A673 (cell line): Measurements from ENCODE around the gene ZNF579. TPM values are rescaled to one million over a fixed set of nuclear protein-coding genes. Genes with fewer than 3 reads are reported as not detected.

Experiments
- BruUV-seq: library from RNA; stranded (reverse); fragments of 400-500 nt; replicated peaks from 2 replicates; lab custom pipeline; 2021; lab: Mats Ljungman, UMichigan
- CTCF ChIA-PET: fragments of 300-600 bp; sonication (Branson Sonifier 250); formaldehyde crosslinking; loops from one replicate; lab custom pipeline; 2022; ENCODE audit warnings: antibody characterized with exemption; lab: Charles Lee
- POLR2A ChIA-PET: fragments of 300-600 bp; sonication (Branson Sonifier 250); formaldehyde crosslinking; loops from one replicate; lab custom pipeline; 2022; ENCODE audit warnings: antibody characterized with exemption; ENCODE audit not compliant: low non-redundant PET; lab: Charles Lee
- DNase-seq: peaks from one replicate; pipeline ENCODE4 v3.0.0-alpha.2; 2015; ENCODE audit warnings: low spot score
- H3K27ac ChIP-seq: fragments of 200-600 bp; sonication (generic); 2 replicates; pipeline ENCODE4 v1.5.1; 2016; ENCODE audit warnings: mixed run types, low read depth, mild to moderate bottlenecking, mixed read lengths, antibody characterized with exemption, low read length; ENCODE audit not compliant: poor library complexity, severe bottlenecking
- H3K27me3 ChIP-seq: fragments of 200-600 bp; sonication (generic); replicated peaks from 2 replicates; pipeline ENCODE4 v1.6.1; 2017; ENCODE audit warnings: mixed run types, low read depth, mild to moderate bottlenecking, mixed read lengths, antibody characterized with exemption, low read length; ENCODE audit not compliant: insufficient read depth, poor library complexity
- H3K36me3 ChIP-seq: fragments of 200-600 bp; sonication (generic); 2 replicates; pipeline ENCODE4 v1.6.1; 2016; ENCODE audit warnings: mixed run types, mild to moderate bottlenecking, mixed read lengths, antibody characterized with exemption, low read length; ENCODE audit not compliant: insufficient read depth, poor library complexity, severe bottlenecking
- H3K4me1 ChIP-seq: fragments of 200-600 bp; sonication (generic); 2 replicates; pipeline ENCODE4 v1.6.1; 2017; ENCODE audit warnings: mixed run types, mild to moderate bottlenecking, mixed read lengths, antibody characterized with exemption, low read length; ENCODE audit not compliant: insufficient read depth, poor library complexity, severe bottlenecking
- H3K4me3 ChIP-seq: fragments of 200-600 bp; sonication (generic); 2 replicates; pipeline ENCODE4 v1.5.1; 2016; ENCODE audit warnings: low read depth, mixed run types, mild to moderate bottlenecking, mixed read lengths, low read length; ENCODE audit not compliant: poor library complexity, severe bottlenecking
- H3K9me3 ChIP-seq: fragments of 200-600 bp; sonication (generic); 2 replicates; pipeline ENCODE4 v1.6.1; 2016; ENCODE audit warnings: mixed run types, low read depth, mild to moderate bottlenecking, mixed read lengths, antibody characterized with exemption, low read length; ENCODE audit not compliant: poor library complexity, severe bottlenecking
- EZH2 ChIP-seq: fragments of 200-600 bp; sonication (generic); IDR thresholded peaks from 2 replicates; pipeline ENCODE4 v1.6.1; 2017; ENCODE audit warnings: borderline replicate concordance, low read depth, mild to moderate bottlenecking, mixed read lengths, antibody characterized with exemption, low read length; ENCODE audit not compliant: poor library complexity, severe bottlenecking
- intact Hi-C: fragments of 100-400 bp; cut with micrococcal nuclease; formaldehyde crosslinking; loops from one replicate; pipeline ENCODE4 v1.10.0; 2022; ENCODE audit not compliant: unreplicated experiment
- total RNA-seq: library from RNA; stranded (reverse); gene quantifications from 2 replicates; pipeline ENCODE4 v1.2.3, GENCODE V29; 2021
- TF ChIP-seq, protein P1 (sequence below): fragments of 300-800, 200-600 bp; sonication (generic); conservative IDR thresholded peaks from 2 replicates; pipeline ENCODE4 v1.5.1; 2017; ENCODE audit warnings: low read depth, mild to moderate bottlenecking, antibody characterized with exemption, low read length, moderate library complexity, mixed read lengths

ZNF579 gene
- total RNA-seq, 1 experiment from 2014 or later, result 27.5 TPM

DNA sequence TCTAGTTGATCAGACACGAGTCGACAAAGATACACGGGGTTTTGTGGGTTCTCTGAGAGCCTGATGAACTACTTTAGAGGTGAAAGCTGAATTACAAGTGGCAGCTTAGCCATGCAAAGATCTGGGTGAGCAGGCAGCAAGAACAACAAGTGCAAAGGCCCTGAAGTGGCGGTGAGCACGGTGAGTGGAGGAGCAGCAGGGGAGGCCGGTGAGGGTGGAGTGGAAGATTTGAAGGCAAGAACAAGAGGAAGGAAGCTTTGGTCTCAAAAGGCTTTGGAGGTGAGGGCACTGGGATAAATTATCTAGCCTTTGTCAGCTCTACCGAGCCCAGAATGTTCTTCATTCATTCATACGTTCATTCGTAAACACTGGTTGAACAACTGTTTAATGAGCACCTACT lies 26.2 kb upstream of the ZNF579 start:
- Histone ChIP-seq H3K4me1 (peaks cover 14% of the 10 kb centered on the region), H3K27me3 (no peaks in the 10 kb centered on the region), H3K4me3 (peak overlapping the region; percentile 96), H3K27ac (peak overlapping the region; percentile 93), H3K36me3 (peaks cover 8% of the 10 kb centered on the region), H3K9me3 (no peaks in the 10 kb centered on the region)
- intact Hi-C loops, result loop anchor here (1.0 to 5.0 kb wide), 2 partner anchors 90 to 145 kb away; partner anchors contain the start of genes C19orf85 and ISOC2
- no peak for DNase-seq
- POLR2A ChIA-PET, result interaction anchor here (0.6 kb wide), 1 partner anchor 34 kb away, joined by 3 read pairs; no protein-coding TSS in a partner anchor
- BruUV-seq, result TSS peak; percentile 34
- CTCF ChIA-PET, result interaction anchor here (0.7 to 2.5 kb wide), 5 partner anchors 17 to 92 kb away, joined by 3 to 6 read pairs (median 5); partner anchors contain the start of genes ZNF579 and ZNF784
- TF ChIP-seq, protein P1, sequence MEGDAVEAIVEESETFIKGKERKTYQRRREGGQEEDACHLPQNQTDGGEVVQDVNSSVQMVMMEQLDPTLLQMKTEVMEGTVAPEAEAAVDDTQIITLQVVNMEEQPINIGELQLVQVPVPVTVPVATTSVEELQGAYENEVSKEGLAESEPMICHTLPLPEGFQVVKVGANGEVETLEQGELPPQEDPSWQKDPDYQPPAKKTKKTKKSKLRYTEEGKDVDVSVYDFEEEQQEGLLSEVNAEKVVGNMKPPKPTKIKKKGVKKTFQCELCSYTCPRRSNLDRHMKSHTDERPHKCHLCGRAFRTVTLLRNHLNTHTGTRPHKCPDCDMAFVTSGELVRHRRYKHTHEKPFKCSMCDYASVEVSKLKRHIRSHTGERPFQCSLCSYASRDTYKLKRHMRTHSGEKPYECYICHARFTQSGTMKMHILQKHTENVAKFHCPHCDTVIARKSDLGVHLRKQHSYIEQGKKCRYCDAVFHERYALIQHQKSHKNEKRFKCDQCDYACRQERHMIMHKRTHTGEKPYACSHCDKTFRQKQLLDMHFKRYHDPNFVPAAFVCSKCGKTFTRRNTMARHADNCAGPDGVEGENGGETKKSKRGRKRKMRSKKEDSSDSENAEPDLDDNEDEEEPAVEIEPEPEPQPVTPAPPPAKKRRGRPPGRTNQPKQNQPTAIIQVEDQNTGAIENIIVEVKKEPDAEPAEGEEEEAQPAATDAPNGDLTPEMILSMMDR, result no peak
- no peak for TF ChIP-seq EZH2

DNA sequence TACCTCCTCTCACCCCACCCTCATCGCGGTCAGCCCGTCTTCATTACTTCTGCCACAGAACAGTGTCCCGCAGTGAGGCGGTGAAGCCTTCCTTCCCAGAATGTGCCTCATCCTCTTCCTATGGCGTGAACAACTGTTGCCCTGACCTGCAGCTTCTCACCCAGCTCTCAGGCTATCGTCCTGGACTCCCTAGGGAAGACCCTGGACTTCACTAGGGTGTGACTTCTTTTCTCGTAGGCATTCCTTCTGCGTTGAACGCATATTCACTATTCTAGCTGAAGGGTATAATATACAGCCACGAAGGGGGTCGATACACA lies 25.8 kb upstream of the ZNF579 start:
- peaks cover 14% of the 10 kb centered on the region for H3K4me1 ChIP-seq
- intact Hi-C loops, result loop anchor here (1.0 to 5.0 kb wide), 2 partner anchors 89 to 144 kb away; partner anchors contain the start of genes C19orf85 and ISOC2
- peaks cover 8% of the 10 kb centered on the region for H3K36me3 ChIP-seq
- H3K27ac ChIP-seq, result peak overlapping the region; percentile 93
- BruUV-seq, result no TSS peak
- H3K4me3 ChIP-seq, result peak overlapping the region; percentile 96
- ChIA-PET POLR2A (interaction anchor here (0.6 kb wide), 1 partner anchor 34 kb away, joined by 3 read pairs; no protein-coding TSS in a partner anchor), CTCF (interaction anchor here (0.6 to 2.5 kb wide), 7 partner anchors 18 to 446 kb away, joined by 3 to 20 read pairs (median 5); partner anchors contain the start of genes ZNF579 and ZNF784)
- H3K27me3 ChIP-seq, result no peaks in the 10 kb centered on the region
- DNase-seq, result no peak
- H3K9me3 ChIP-seq, result no peaks in the 10 kb centered on the region
- TF ChIP-seq, protein P1, result no peak
- TF ChIP-seq EZH2, result no peak

DNA sequence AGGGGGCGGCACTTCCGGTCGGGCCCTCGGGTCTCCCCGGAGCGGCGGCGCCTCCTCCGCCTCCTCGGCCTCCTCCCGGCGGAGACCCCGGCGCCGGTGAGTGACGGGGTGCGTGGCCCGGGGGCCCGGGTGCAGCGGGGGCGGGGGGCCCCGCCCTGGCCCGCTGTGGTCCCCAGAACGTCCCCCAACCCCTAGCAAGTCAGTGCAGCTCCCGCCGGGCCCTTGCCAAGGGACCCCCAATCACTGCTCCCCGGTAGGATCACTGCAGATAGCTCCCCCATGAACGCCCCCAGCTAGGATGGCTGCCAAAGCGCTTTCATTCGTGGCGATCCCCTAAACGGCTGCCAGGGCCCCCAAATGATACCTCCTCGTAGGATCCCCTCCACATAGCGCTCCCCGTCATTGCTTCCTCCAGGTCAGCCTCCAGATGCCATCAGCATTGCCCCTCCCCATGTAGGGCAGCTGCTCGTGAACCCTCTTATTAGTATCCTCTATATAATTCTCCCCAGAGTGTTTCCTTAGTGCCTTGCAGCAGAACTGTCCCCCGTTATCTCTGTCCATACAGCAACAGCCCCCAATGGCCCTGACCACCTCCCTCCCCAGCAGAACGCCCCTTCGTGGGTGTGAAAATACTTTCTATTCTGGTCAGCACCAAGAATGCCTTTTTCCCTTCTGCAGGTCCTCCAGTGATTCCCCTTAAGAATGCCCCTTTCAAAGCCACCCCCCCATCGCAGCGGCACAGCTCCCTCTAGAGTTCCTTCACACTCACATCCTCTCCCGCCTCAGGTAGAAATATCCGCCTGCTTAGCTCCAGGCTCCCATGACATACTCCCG lies 25.2 kb upstream of the ZNF579 start, which contains the start of gene ZNF865:
TSS of gene ZNF865 (plus strand) at position 11 of the 834 bp plus-strand sequence. CDS start 7,972 bp downstream, outside the sequence.
- ChIA-PET POLR2A (interaction anchor here (0.6 kb wide), 1 partner anchor 33 kb away, joined by 3 read pairs; no protein-coding TSS in a partner anchor), CTCF (interaction anchor here (0.6 to 2.5 kb wide), 8 partner anchors 18 to 445 kb away, joined by 3 to 20 read pairs (median 5); partner anchors contain the start of genes ZNF579 and ZNF784)
- peak within 1 kb of the TSS; percentile 96 for H3K4me3 ChIP-seq
- peaks cover 8% of the 10 kb centered on the region for H3K36me3 ChIP-seq
- no peak for TF ChIP-seq EZH2
- TF ChIP-seq, protein P1, result peak; percentile 86
- peak; percentile 90 for DNase-seq
- intact Hi-C loops, result loop anchor here (1.0 to 5.0 kb wide), 2 partner anchors 89 to 144 kb away; partner anchors contain the start of genes C19orf85 and ISOC2
- H3K27me3 ChIP-seq, result no peaks in the 10 kb centered on the region
- H3K4me1 ChIP-seq, result peaks cover 18% of the 10 kb centered on the region
- no peaks in the 10 kb centered on the region for H3K9me3 ChIP-seq
- H3K27ac ChIP-seq, result peak within 1 kb of the TSS; percentile 93
- no TSS peak for BruUV-seq
